Astrocyte (in vitro differentiated cells and primary cell): ENCODE results near the gene DOCK10. TPM values are rescaled to one million over a fixed set of nuclear protein-coding genes. Genes with fewer than 3 reads are reported as not detected.

Experiments used
- DNase-seq: peaks from one replicate; pipeline ENCODE4 v3.0.0-alpha.2; 2010; ENCODE audit warnings: low read depth
- FAIRE-seq: peaks from 2 replicates; lab custom pipeline; 2011; peaks lifted over from hg19 to GRCh38; lab: Jason Lieb, UNC
- H2AFZ ChIP-seq: 2 replicates; pipeline ENCODE4 v1.6.0; 2012; ENCODE audit warnings: low read depth, low read length, inconsistent platforms
- H3K27ac ChIP-seq: 2 replicates; pipeline ENCODE4 v1.5.1; 2011; ENCODE audit warnings: low read depth, low read length, inconsistent platforms
- H3K27me3 ChIP-seq: 2 replicates; pipeline ENCODE4 v1.6.0; 2011; ENCODE audit warnings: low read length, inconsistent platforms; ENCODE audit not compliant: insufficient read depth
- H3K36me3 ChIP-seq: 2 replicates; pipeline ENCODE4 v1.5.1; 2011; ENCODE audit warnings: low read length, inconsistent platforms; ENCODE audit not compliant: insufficient read depth
- H3K4me1 ChIP-seq: 2 replicates; pipeline ENCODE4 v1.5.1; 2011; ENCODE audit warnings: low read length, inconsistent platforms; ENCODE audit not compliant: insufficient read depth
- H3K4me2 ChIP-seq: 2 replicates; pipeline ENCODE4 v1.6.0; 2012; ENCODE audit warnings: low read length, inconsistent platforms
- H3K4me3 ChIP-seq: 2 replicates; pipeline ENCODE4 v1.5.1; 2011; ENCODE audit warnings: low read depth, mild to moderate bottlenecking, low read length, inconsistent platforms; ENCODE audit not compliant: insufficient read depth
- H3K79me2 ChIP-seq: 2 replicates; pipeline ENCODE4 v1.6.0; 2012; ENCODE audit warnings: mild to moderate bottlenecking, low read length, inconsistent platforms; ENCODE audit not compliant: insufficient read depth
- H3K9ac ChIP-seq: 2 replicates; pipeline ENCODE4 v1.6.0; 2012; ENCODE audit warnings: mild to moderate bottlenecking, low read length, inconsistent platforms
- H3K9me3 ChIP-seq: 2 replicates; pipeline ENCODE4 v1.5.1; 2012; ENCODE audit warnings: low read depth, mild to moderate bottlenecking, low read length, inconsistent platforms; ENCODE audit not compliant: insufficient read depth
- H4K20me1 ChIP-seq: 2 replicates; pipeline ENCODE4 v1.6.0; 2012; ENCODE audit warnings: low read length, inconsistent platforms; ENCODE audit not compliant: insufficient read depth
- H3K27ac Mint-ChIP-seq: one replicate; pipeline ENCODE4 v1.8.0; 2021; ENCODE audit warnings: mild to moderate bottlenecking, mixed read lengths; ENCODE audit not compliant: unreplicated experiment
- H3K27me3 Mint-ChIP-seq: one replicate; pipeline ENCODE4 v1.8.0; 2021; ENCODE audit warnings: low read depth, mixed read lengths; ENCODE audit not compliant: unreplicated experiment
- H3K36me3 Mint-ChIP-seq: one replicate; pipeline ENCODE4 v1.8.0; 2021; ENCODE audit warnings: low read depth, mixed read lengths; ENCODE audit not compliant: unreplicated experiment
- H3K4me1 Mint-ChIP-seq: one replicate; pipeline ENCODE4 v1.8.0; 2021; ENCODE audit warnings: low read depth, mixed read lengths; ENCODE audit not compliant: unreplicated experiment
- H3K4me3 Mint-ChIP-seq: one replicate; pipeline ENCODE4 v1.8.0; 2021; ENCODE audit warnings: mild to moderate bottlenecking, moderate library complexity, mixed read lengths; ENCODE audit not compliant: unreplicated experiment
- H3K9me3 Mint-ChIP-seq: one replicate; pipeline ENCODE4 v1.8.0; 2021; ENCODE audit warnings: mild to moderate bottlenecking, mixed read lengths; ENCODE audit not compliant: unreplicated experiment
- CTCF ChIP-seq: IDR thresholded peaks from 2 replicates; pipeline ENCODE4 v1.5.1; 2011; ENCODE audit warnings: low read depth, mild to moderate bottlenecking, inconsistent platforms, low read length, moderate library complexity; ENCODE audit not compliant: insufficient read depth
- EZH2 ChIP-seq: IDR thresholded peaks from 2 replicates; pipeline ENCODE4 v1.6.1; 2012; ENCODE audit warnings: mild to moderate bottlenecking, low read length, inconsistent platforms; ENCODE audit not compliant: insufficient read depth
- total RNA-seq: library from RNA; stranded (reverse); gene quantifications from 2 replicates; pipeline ENCODE4 v1.2.1, GENCODE V29; 2021

The DOCK10 gene
- total RNA-seq, 1 donor from 2014 or later = 7.7 TPM

DNA sequence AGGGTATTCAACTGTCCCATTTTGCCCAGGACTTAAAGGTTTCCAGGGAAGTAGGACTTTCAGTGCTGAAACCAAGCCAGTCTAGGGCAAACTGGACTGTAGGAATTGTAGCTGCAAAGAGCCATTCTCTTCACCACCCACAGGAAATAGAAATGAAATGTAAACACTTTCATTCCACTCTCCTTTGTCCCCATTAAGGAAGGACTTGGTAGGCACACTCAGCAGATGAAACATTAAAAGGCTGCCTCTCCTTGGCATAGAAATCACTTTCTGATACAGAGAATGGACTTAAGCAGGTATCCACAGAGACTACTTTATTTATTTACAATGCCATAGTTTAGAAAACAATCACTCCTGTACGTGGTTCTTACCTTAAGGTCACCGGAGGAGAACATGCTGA lies 223.2 kb downstream of the DOCK10 start:
- H3K9ac ChIP-seq = no peak overlapping the region
- H3K27me3 Mint-ChIP-seq = no peaks in the 10 kb centered on the region
- no peaks in the 10 kb centered on the region for H3K36me3 Mint-ChIP-seq
- no peak overlapping the region for H3K4me3 ChIP-seq
- peaks cover 11% of the 10 kb centered on the region for H3K4me1 ChIP-seq
- FAIRE-seq (no peak), DNase-seq (no peak)
- H3K9me3 Mint-ChIP-seq = no peaks in the 10 kb centered on the region
- TF ChIP-seq EZH2 = no peak
- TF ChIP-seq CTCF = no peak
- H3K4me1 Mint-ChIP-seq = peaks cover 31% of the 10 kb centered on the region
- no peak overlapping the region for H3K27ac ChIP-seq
- H3K4me3 Mint-ChIP-seq = no peak overlapping the region
- H2AFZ ChIP-seq = no peak overlapping the region
- H3K36me3 ChIP-seq = peaks cover 10% of the 10 kb centered on the region
- H3K27me3 ChIP-seq = no peaks in the 10 kb centered on the region
- H3K9me3 ChIP-seq = no peaks in the 10 kb centered on the region
- no peak overlapping the region for H3K27ac Mint-ChIP-seq
- no peaks in the 10 kb centered on the region for H3K79me2 ChIP-seq
- H4K20me1 ChIP-seq = no peaks in the 10 kb centered on the region
- H3K4me2 ChIP-seq = no peak overlapping the region

GRCh38 chr2:224817676-224818075 lies 224.6 kb downstream of the DOCK10 start:
- no peaks in the 10 kb centered on the region for H3K9me3 Mint-ChIP-seq
- peaks cover 10% of the 10 kb centered on the region for H3K36me3 ChIP-seq
- peaks cover 11% of the 10 kb centered on the region for H3K4me1 ChIP-seq
- FAIRE-seq (no peak), DNase-seq (no peak)
- no peak overlapping the region for H3K27ac ChIP-seq
- peaks cover 31% of the 10 kb centered on the region for H3K4me1 Mint-ChIP-seq
- H3K36me3 Mint-ChIP-seq = no peaks in the 10 kb centered on the region
- H3K9me3 ChIP-seq = no peaks in the 10 kb centered on the region
- H4K20me1 ChIP-seq = no peaks in the 10 kb centered on the region
- no peaks in the 10 kb centered on the region for H3K27me3 Mint-ChIP-seq
- no peaks in the 10 kb centered on the region for H3K79me2 ChIP-seq
- no peak overlapping the region for H3K4me3 ChIP-seq
- no peak overlapping the region for H2AFZ ChIP-seq
- H3K4me3 Mint-ChIP-seq = no peak overlapping the region
- no peak overlapping the region for H3K27ac Mint-ChIP-seq
- no peak overlapping the region for H3K9ac ChIP-seq
- H3K4me2 ChIP-seq = no peak overlapping the region
- no peak for TF ChIP-seq CTCF
- no peak for TF ChIP-seq EZH2
- no peaks in the 10 kb centered on the region for H3K27me3 ChIP-seq

GRCh38 chr2:224816816-224817215 lies 225.5 kb downstream of the DOCK10 start:
- no peaks in the 10 kb centered on the region for H3K27me3 ChIP-seq
- H3K9me3 Mint-ChIP-seq = no peaks in the 10 kb centered on the region
- H2AFZ ChIP-seq = no peak overlapping the region
- peak; percentile 87 for FAIRE-seq
- peak overlapping the region; percentile 75 for H3K4me2 ChIP-seq
- no peaks in the 10 kb centered on the region for H3K79me2 ChIP-seq
- peaks cover 31% of the 10 kb centered on the region for H3K4me1 Mint-ChIP-seq
- peak overlapping the region; percentile 71 for H3K27ac Mint-ChIP-seq
- peak; percentile 88 for DNase-seq
- H3K4me3 ChIP-seq = peak overlapping the region; percentile 38
- peaks cover 10% of the 10 kb centered on the region for H3K36me3 ChIP-seq
- TF ChIP-seq EZH2 = no peak
- TF ChIP-seq CTCF = no peak
- H3K27ac ChIP-seq = peak overlapping the region; percentile 64
- no peaks in the 10 kb centered on the region for H3K27me3 Mint-ChIP-seq
- peak overlapping the region; percentile 17 for H3K9ac ChIP-seq
- H3K9me3 ChIP-seq = no peaks in the 10 kb centered on the region
- no peaks in the 10 kb centered on the region for H4K20me1 ChIP-seq
- H3K4me1 ChIP-seq = peaks cover 11% of the 10 kb centered on the region
- no peaks in the 10 kb centered on the region for H3K36me3 Mint-ChIP-seq
- no peak overlapping the region for H3K4me3 Mint-ChIP-seq
